Fibroblast of lung (primary cell): Measurements from ENCODE around the gene CCL18.
"Not testable (repeated sequence)": the region's sequence is repeated elsewhere in the genome, so short reads cannot be mapped to it uniquely, and the experiment has no call there.

Experiments
- CTCF ChIP-seq, 2 donors: IDR thresholded peaks in 1 of 2; conservative IDR thresholded peaks in 1 of 2; 1 replicate in 1 of 2; 2 replicates in 1 of 2; pipeline ENCODE4 v1.5.1; 2011 to 2012; ENCODE audit warnings: low read length in 2 of 2, control low read depth in 1 of 2, inconsistent platforms in 1 of 2, low read depth in 1 of 2, mild to moderate bottlenecking in 1 of 2
- EZH2 ChIP-seq: IDR thresholded peaks from 2 replicates; pipeline ENCODE4 v1.5.1; 2012; ENCODE audit warnings: low read length, control low read depth, mild to moderate bottlenecking; ENCODE audit errors: missing control alignments

GRCh38 chr17:36103401-36103975 is 39.4 kb downstream of the CCL18 start, which contains the start of gene CCL4:
- TF ChIP-seq CTCF (conservative IDR thresholded peaks at IDR 0.05 in 1 of 2, IDR thresholded peaks at IDR 0.05 in 1 of 2; ENCODE audit: low read depth in 1 of 2, low read length in 2 of 2); EZH2: not testable (repeated sequence)
